Type B pancreatic cell (in vitro differentiated cells): ENCODE data around the gene XRRA1. TPM values are rescaled to one million over a fixed set of nuclear protein-coding genes. Genes with fewer than 3 reads are reported as not detected.

ENCODE experiments used
- DNase-seq: peaks from one replicate; pipeline ENCODE4 v3.0.0; 2021; ENCODE audit warnings: mixed read lengths; ENCODE audit not compliant: unreplicated experiment; ENCODE audit errors: extremely low spot score
- H3K27ac Mint-ChIP-seq: 2 replicates; pipeline ENCODE4 v1.8.0; 2021; ENCODE audit warnings: mild to moderate bottlenecking, mixed read lengths
- H3K27me3 Mint-ChIP-seq: 2 replicates; pipeline ENCODE4 v1.8.0; 2021; ENCODE audit warnings: mixed read lengths
- H3K36me3 Mint-ChIP-seq: 2 replicates; pipeline ENCODE4 v1.8.0; 2021; ENCODE audit warnings: mixed read lengths
- H3K4me1 Mint-ChIP-seq: one replicate; pipeline ENCODE4 v1.8.0; 2021; ENCODE audit warnings: mixed read lengths; ENCODE audit not compliant: unreplicated experiment
- H3K4me3 Mint-ChIP-seq: 2 replicates; pipeline ENCODE4 v1.8.0; 2021; ENCODE audit warnings: mild to moderate bottlenecking, mixed read lengths
- H3K9me3 Mint-ChIP-seq: 2 replicates; pipeline ENCODE4 v1.8.0; 2021; ENCODE audit warnings: mixed read lengths
- total RNA-seq: library from RNA; stranded (reverse); gene quantifications from 2 replicates; pipeline ENCODE4 v1.2.1, GENCODE V29; 2021; ENCODE audit warnings: low replicate concordance
- TF ChIP-seq, protein P1 (sequence below): fragments of 200-600 bp; sonication (generic); conservative IDR thresholded peaks from 2 replicates; pipeline ENCODE4 v1.5.0; 2021; ENCODE audit warnings: antibody characterized with exemption, mild to moderate bottlenecking

Gene XRRA1
- total RNA-seq, 1 donor from 2014 or later, result 8.8 TPM

DNA sequence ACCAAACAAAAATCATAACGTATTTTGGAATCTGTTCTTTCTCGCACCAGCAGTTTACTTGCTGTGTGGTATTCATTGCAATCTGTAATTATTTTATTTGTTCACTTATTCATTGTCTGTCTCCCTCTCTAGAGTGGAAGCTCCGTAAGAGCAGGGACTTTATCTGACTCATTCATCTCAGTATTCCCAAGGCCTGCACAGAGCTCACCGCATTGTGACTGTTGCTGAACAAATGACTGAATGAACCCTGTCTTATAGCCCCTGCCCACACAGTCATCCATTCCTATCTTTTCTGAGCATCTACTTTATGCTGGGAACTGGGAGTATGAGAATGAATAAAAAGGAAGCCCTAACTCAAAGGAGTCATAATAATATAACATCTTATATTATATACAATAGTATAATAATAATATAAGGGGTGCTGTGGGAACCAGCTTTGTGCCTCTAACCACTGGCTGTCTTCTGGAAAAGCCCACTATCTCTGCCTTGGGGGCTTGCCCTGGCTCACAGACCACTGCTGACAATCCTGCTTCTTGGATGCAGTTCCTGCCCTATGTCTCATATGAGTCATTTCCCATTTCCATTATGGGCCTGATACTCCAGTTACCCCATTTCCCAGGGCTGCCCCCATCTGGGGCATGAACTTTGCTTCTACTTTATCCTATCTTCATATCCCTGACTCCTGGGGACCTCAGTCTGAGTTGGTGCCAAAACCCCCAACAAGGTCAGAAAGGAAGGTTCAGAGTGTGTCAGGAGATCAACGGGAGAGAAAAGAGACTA lies 11.0 kb downstream of the XRRA1 start:
- H3K27me3 Mint-ChIP-seq, result no peaks in the 10 kb centered on the region
- no peak overlapping the region for H3K4me3 Mint-ChIP-seq
- H3K9me3 Mint-ChIP-seq, result no peaks in the 10 kb centered on the region
- H3K36me3 Mint-ChIP-seq, result peaks cover 7% of the 10 kb centered on the region
- no peaks in the 10 kb centered on the region for H3K4me1 Mint-ChIP-seq
- H3K27ac Mint-ChIP-seq, result no peak overlapping the region
- DNase-seq, result no peak
- TF ChIP-seq, protein P1, sequence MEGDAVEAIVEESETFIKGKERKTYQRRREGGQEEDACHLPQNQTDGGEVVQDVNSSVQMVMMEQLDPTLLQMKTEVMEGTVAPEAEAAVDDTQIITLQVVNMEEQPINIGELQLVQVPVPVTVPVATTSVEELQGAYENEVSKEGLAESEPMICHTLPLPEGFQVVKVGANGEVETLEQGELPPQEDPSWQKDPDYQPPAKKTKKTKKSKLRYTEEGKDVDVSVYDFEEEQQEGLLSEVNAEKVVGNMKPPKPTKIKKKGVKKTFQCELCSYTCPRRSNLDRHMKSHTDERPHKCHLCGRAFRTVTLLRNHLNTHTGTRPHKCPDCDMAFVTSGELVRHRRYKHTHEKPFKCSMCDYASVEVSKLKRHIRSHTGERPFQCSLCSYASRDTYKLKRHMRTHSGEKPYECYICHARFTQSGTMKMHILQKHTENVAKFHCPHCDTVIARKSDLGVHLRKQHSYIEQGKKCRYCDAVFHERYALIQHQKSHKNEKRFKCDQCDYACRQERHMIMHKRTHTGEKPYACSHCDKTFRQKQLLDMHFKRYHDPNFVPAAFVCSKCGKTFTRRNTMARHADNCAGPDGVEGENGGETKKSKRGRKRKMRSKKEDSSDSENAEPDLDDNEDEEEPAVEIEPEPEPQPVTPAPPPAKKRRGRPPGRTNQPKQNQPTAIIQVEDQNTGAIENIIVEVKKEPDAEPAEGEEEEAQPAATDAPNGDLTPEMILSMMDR, result no peak

DNA sequence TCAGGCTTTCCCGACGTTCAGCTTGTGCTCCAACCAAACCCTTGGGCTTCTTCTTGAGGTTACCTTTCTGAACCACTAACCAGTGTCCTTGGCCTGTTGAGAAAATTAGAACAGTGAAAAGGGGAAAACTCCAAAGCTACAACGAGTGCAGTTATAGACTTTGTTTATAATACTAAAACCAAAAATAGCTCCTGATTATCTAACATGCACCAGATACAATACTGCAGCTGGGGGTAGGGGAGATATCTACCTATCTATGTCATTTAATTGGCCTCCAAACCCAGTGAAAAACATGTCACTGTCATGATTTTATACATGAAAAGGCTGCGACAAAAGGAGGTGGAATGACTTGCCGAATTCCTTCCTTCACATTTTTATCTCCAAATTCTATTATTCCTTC lies 11.9 kb downstream of the XRRA1 start:
- DNase-seq, result no peak
- peaks cover 7% of the 10 kb centered on the region for H3K36me3 Mint-ChIP-seq
- no peak overlapping the region for H3K27ac Mint-ChIP-seq
- no peaks in the 10 kb centered on the region for H3K4me1 Mint-ChIP-seq
- H3K27me3 Mint-ChIP-seq, result no peaks in the 10 kb centered on the region
- H3K9me3 Mint-ChIP-seq, result no peaks in the 10 kb centered on the region
- H3K4me3 Mint-ChIP-seq, result no peak overlapping the region
- TF ChIP-seq, protein P1, result no peak

DNA sequence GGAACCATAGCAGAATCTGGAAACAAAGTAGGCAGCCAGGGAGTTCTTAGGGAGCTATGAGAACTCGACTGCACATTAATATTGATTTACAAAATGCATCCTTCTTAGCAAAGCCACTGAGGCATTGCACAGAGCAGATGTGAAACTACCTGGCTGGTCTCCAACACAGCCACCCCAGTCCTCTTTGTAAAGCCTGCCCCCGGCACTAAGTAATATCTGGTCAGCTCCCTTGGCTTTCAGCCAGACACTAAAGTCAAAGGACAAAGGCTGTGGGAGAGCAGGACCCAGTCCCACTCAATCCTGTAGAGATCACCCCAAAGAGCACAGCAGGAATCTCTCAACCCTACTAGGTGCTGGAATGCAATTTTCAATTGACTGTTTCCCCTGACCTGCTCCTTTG lies 12.8 kb downstream of the XRRA1 start:
- Mint-ChIP-seq H3K27me3 (no peaks in the 10 kb centered on the region), H3K4me3 (no peak overlapping the region), H3K4me1 (no peaks in the 10 kb centered on the region), H3K9me3 (no peaks in the 10 kb centered on the region), H3K27ac (no peak overlapping the region), H3K36me3 (peaks cover 7% of the 10 kb centered on the region)
- no peak for DNase-seq
- TF ChIP-seq, protein P1, result no peak

DNA sequence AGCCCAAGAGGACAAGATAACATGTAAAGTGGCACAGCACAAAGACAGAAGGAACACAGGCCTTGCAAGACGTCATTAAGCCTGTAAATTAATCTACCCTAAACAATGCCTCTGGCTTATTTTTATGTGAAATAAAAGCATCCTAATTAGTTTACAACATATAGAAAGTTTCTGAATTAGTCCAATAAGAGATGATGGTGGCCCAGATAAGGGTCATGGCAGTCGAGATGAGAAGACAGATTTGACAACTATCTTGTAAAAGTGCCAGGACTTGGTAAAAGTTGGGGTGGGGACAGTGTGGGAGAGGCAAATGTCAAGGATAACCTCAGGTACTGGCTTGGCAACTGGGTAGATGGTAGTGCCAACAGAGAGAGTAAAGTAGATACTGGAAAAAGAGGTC lies 13.6 kb downstream of the XRRA1 start:
- Mint-ChIP-seq H3K27ac (no peak overlapping the region), H3K27me3 (no peaks in the 10 kb centered on the region), H3K36me3 (peaks cover 7% of the 10 kb centered on the region), H3K4me3 (no peak overlapping the region), H3K4me1 (no peaks in the 10 kb centered on the region), H3K9me3 (no peaks in the 10 kb centered on the region)
- TF ChIP-seq, protein P1, result no peak
- no peak for DNase-seq

DNA sequence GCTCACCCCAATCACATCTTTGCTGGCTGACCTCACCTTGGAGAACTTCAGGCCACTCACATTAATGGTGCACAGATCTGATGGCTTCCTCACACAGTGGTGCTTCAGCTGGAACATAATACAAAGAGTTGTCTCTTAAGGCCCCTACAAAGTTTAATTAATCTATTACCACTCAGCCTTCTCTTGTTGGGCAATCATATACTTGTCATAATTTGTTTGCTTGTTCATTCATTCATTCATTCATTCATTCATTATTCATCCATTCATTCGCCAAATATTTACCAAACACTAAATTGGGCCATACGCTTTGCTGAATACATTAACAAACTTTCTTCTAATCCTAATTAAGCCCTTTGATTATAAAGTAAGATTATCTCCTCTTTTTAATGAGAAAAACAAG lies 15.1 kb downstream of the XRRA1 start:
- Mint-ChIP-seq H3K4me1 (no peaks in the 10 kb centered on the region), H3K4me3 (no peak overlapping the region), H3K36me3 (peaks cover 7% of the 10 kb centered on the region), H3K27me3 (no peaks in the 10 kb centered on the region), H3K27ac (no peak overlapping the region), H3K9me3 (no peaks in the 10 kb centered on the region)
- no peak for DNase-seq
- TF ChIP-seq, protein P1, result no peak
